GM19397 (cell line): ENCODE measurements around the gene APIP.
"Not testable (repeated sequence)": the region's sequence is repeated elsewhere in the genome, so short reads cannot be mapped to it uniquely, and the experiment has no call there.

Experiments
- ATAC-seq: cut with Tn5 transposase; IDR thresholded peaks from one replicate; pipeline ENCODE4 v1.9.1; 2021; ENCODE audit warnings: mild to moderate bottlenecking, moderate library complexity; ENCODE audit not compliant: unreplicated experiment

The APIP gene

DNA sequence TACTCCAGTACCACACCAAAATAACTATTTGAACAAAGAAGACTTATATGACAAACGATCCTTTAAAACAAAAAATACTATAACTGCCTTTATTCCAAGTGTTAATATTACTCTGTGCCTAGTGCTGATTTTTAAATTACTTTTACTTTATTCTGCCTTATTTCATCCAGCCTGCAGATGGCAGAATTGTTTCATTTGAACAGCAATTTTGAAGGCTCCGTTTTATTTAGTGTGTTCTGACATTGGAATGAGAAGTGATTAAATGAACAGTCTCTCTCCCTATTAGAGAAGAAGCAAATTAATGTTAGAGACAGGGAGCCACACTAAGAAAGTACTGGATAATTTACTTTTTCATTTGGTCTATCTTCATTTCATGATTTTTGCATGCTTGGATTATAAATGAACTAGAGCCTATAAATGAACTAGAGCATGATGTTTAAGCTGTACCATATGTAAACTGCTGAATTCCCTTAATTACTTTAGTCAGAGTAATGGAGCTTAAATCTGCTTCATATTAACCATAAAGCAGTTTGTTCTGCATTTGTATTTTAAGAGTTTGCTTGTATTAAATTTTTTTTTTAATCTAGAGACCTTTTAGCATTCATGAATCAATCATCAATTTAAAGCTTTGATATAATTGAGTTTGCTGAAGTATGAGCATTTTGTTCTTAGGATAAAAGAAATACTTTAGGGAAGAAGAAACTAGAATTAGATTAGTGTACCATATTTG, 10.1 kb upstream of the APIP start:
- ATAC-seq = no peak

- no peak for ATAC-seq
Observed at GRCh38 chr11:34924714-34925113, 8.5 kb upstream of the APIP start.

DNA sequence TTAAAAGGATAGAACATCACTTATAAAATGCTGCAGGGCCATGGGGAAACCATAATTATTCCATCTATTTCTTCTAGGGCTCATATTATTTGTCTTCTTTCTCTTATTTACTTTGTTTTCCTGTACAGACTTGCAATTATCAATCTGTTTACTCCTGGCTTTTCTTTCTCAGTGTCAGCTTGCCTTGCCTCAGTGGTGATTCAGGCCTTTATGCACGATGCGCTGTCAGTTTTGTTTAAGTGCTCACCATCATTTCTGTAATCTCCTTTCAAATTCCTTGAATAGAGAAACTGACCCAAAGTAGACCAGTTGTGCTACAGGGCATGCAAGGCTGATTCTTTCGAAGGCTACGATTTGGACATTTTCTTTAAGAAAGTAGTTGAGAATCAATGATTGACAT, 5.0 kb upstream of the APIP start:
- no peak for ATAC-seq

DNA sequence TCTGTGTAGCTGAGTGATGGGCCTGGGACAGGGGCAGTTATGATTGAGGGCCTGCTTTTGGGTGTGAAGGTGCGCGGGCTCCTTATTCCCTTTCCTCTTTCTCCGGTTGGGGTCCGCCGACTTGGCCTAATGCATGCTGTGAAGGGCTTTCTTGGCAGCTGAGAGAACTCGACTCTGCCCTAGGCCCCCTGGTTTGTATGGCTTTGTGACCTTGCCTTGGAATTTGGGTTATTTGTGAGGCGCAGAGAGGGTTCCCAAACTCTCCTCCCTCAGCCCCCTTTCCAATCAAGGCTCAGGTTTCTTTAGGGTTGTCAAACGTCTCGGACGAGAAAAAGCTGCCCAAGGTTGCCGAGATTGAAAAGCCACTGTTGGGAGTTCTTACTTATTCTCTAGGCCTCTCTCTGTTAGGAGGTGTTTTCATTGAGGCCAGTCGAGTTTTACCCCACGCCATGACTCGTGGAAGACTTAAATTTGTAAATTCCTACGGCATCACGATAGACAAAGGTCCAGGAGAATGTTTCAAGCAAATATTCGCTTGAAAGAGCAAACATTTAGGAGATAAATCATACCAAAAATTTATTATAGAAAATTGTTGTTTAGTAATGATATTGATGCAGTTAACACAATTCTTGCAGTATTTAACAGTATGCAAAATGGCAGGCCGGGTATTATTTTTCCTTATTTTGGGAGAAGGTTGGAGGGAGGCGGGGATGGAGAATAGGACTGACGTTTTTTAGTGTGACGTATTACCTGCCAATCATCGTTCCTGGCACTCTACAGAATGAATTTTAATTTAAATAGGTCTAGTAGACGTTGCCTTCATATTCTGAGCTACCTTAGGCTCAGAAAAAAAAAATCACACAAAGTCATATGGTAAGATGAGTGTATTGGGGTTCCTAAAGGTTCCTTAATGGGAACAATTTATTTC, 928 bp upstream of the APIP start:
- ATAC-seq = peak; percentile 16

DNA sequence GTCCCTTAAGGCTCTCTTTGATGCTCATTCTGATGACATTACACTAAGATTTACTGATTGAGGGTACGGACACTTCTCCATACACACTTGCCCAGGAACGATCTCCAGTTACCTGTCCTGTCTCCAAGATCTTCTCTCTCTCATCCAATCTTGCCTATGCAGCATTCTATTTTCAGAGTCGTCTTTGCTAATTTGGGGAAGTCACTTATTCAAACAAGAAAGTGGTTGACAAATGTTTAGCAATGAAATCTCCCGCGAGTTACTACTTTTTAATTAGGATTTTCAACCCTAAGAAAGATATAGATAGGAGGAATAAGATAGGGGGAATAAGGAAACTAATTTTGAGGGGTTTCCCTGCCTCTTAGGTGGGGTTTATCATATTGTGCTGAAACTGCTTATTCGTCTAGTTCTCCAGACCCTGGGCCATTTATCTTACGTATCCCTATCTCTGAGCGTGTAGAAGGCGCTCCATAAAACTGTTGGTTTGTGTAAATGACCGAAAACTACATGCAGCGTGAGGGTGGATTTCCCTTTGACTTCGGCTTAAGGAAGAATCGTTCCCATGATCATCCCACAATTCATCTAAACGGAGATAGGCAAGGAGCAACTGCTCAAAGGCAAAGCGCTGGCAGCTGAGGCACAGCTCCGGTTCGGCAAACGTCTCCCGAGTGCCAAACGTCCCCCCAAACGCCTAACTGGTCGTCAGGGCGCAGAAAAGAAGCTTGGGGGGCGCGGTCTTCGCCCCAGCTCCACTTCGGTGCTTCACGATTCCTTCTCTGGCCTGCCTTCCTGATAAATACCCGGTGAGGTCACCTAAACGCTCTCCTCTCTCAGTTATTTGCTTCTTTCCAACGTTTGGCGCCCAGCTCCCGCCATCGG, 804 bp downstream of the APIP start:
- peak; percentile 3 for ATAC-seq

DNA sequence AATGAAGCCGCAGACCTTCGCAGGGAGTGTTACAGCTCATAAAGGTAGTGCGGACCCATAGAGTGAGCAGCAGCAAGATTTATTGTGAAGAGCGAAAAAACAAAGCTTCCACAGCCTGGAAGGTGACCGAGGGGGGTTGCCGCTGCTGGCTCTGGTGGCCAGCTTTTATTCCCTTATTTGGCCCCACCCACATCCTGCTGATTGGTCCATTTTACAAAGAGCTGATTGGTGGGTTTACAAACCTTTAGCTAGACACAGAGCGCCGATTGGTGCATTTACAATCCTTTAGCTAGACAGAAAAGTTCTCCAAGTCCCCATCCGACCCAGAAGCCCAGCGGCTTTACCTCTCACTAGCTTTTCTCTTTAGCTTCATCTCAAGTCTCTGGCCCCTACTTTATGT, 2.6 kb downstream of the APIP start:
- not testable (repeated sequence) for ATAC-seq

DNA sequence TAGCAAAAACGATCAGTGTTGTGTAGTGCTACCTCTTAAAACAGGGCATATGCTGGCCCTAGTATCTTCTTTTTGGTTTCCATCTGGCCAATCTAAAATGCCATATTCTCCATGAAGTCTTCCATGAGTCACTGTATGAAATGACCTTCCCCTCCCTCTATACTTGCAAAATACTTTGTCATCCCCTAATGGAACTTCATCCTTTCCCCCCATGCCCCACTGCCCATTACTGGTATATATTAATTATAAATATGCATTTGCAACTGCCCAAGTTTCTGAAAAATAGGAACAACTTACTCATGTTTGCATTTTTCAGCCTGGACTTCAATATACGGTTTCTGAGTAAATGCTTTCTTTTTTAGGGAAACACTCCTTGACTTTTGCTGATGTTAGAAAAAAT, 4.5 kb downstream of the APIP start:
- ATAC-seq = no peak

GRCh38 chr11:34910817-34911216, 5.4 kb downstream of the APIP start:
- ATAC-seq = no peak

- ATAC-seq = no peak
Observed at GRCh38 chr11:34909955-34910354, 6.2 kb downstream of the APIP start.

DNA sequence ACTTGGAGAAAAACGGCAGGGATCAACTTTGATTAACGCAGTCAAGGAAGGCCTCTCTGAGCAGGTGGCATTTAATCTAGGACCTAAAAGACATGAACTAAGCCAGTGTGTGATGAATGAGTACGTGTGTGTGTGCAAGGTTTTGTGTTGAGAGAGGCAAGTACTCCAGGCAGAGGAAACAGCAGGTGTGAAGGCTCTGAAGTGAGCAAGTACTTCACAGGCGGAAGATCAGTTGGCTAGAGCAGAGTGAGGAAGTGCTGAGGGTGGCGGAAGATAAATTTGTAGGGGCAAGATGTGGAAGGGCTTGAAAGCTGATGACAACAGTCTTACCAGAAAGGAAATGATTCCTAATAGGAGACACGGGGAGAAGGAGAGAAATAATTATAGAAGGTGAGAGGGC, 6.8 kb downstream of the APIP start:
- no peak for ATAC-seq

GRCh38 chr11:34907934-34908593, 8.1 kb downstream of the APIP start:
- no peak for ATAC-seq

- ATAC-seq = no peak
Observed at GRCh38 chr11:34905666-34906065, 10.5 kb downstream of the APIP start.

DNA sequence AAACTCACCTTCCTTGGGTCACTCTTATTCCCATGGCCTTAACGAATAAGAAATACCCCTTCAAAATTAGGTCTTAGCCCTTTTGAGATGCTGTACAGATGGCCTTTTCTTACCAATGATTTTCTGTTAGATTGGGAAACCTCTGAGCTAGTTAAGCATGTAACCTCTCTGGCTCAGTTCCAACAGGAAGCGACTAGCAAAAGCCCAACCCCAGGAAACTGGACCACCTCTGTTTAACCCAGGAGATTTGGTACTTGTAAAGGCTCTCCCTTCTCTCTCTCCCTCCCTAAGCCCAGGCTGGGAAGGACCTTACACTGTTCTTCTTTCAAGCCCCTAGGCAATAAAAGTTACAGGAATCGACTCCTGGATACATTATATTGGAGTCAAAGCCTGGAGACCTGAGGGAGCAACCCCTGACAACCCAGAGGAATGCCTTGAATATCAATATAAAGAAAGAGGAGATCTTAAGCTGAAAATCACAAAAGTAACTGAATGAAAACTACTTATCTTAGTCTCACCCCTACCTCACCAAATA, 11.7 kb downstream of the APIP start:
- no peak for ATAC-seq

DNA sequence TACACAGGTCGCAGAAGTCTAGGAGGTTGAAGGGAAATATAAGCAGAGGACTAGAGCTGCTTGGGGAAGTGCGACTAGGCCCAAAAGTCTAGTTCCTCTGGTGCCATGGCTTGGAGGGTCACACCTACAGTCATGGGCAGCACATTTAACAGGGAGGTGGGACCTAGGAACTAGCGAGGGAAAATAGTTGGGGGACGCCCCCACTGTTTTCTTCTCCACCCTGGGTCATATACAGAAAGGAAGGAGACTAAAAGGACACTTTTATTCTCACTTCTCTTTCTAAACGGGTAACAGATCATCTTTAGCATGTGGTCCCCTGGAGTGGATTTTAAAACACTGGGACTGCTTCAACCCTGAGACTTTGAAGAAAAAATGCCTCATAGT, 16.6 kb downstream of the APIP start:
- ATAC-seq = no peak

GRCh38 chr11:34898474-34898873, 17.7 kb downstream of the APIP start:
- no peak for ATAC-seq

GRCh38 chr11:34897171-34897870, 18.9 kb downstream of the APIP start:
- ATAC-seq = no peak

DNA sequence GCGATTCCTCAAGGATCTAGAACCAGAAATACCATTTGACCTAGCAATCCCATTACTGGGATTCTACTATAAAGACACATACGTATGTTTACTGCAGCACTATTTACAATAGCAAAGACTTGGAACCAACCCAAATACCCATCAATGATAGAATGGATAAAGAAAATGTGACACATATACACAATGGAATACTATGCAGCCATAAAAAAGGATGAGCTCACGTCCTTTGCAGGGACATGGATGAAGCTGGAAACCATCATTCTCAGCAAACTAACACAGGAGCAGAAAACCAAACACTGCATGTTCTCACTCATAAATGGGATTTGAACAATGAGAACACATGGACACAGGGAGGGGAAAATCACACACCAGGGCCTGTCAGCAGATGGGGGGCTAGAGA, 20.0 kb downstream of the APIP start:
- not testable (repeated sequence) for ATAC-seq

DNA sequence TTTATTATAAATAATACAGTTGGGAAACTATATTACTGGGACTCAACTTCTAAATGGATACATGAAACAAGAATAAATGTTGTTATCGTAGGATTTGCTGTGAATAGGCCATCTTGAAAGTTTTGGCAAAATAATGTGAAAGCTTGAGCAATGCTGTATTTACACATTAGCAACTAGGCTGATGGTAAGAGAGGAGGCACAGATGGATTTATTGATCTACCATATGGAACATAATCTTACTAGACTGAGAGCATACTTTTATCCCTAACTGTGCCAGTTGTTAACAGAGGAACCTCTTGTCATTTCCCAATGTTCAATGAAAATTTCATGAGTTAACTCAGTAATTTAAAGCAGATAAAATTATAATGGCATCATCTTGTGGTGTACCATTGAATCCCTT, 22.8 kb downstream of the APIP start:
- ATAC-seq = no peak

DNA sequence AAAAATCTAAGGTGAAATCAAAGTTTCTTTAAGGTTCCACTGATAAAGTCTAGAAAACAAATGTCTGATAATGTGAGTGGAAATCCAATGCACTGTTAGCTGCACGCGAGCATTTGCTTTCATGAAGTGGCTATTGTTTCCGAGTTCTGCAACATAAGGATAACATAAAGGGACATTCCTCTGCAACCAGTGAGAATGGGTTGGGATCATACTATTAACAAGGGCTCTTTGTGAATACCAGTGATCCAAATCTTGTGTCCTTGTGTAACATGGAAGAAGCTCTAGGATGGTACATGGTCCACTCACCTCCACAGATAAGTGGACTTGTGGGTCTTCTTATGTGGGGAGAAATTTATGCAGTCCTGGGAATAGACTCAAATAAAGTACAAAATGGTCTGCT, 24.6 kb downstream of the APIP start:
- no peak for ATAC-seq

- ATAC-seq = no peak
Observed at GRCh38 chr11:34890812-34891211, 25.4 kb downstream of the APIP start.
